Spleen (tissue), 11 donors: Measurements from ENCODE around the gene STIM1. TPM values are rescaled to one million over a fixed set of nuclear protein-coding genes. Genes with fewer than 3 reads are reported as not detected.
"Not testable (repeated sequence)": the region's sequence is repeated elsewhere in the genome, so short reads cannot be mapped to it uniquely, and the experiment has no call there.

ENCODE experiments used
- DNase-seq: peaks from one replicate; pipeline ENCODE4 v3.0.0-alpha.2; 2020
- H3K27ac ChIP-seq, 8 donors: fragments of 200-600 bp; sonication (generic) in 7 of 8; 1 replicate in 4 of 8; 2 replicates in 4 of 8; pipeline versions ENCODE4 v1.5.0 to v1.8.0; 2016 to 2021; ENCODE audit warnings: inconsistent platforms in 4 of 8, mild to moderate bottlenecking in 4 of 8, moderate library complexity in 1 of 8
- H3K27me3 ChIP-seq, 7 donors: fragments of 200-600 bp; sonication (generic) in 6 of 7; replicated peaks in 1 of 7; 1 replicate in 4 of 7; 2 replicates in 3 of 7; pipeline versions ENCODE4 v1.5.0 to v1.8.0; 2016 to 2021; ENCODE audit warnings: inconsistent platforms in 3 of 7, mild to moderate bottlenecking in 1 of 7
- H3K36me3 ChIP-seq, 6 donors: fragments of 200-600 bp; sonication (generic) in 5 of 6; 1 replicate in 4 of 6; 2 replicates in 2 of 6; pipeline versions ENCODE4 v1.5.0 to v1.8.0; 2016 to 2021; ENCODE audit warnings: inconsistent platforms in 2 of 6
- H3K4me1 ChIP-seq, 6 donors: fragments of 200-600 bp; sonication (generic) in 5 of 6; 1 replicate in 3 of 6; 2 replicates in 3 of 6; pipeline versions ENCODE4 v1.5.0 to v1.8.0; 2016 to 2021; ENCODE audit warnings: inconsistent platforms in 3 of 6
- H3K4me3 ChIP-seq, 8 donors: fragments of 200-600 bp; sonication (generic) in 7 of 8; 1 replicate in 4 of 8; 2 replicates in 4 of 8; pipeline versions ENCODE4 v1.5.0 to v1.8.0; 2016 to 2021; ENCODE audit warnings: inconsistent platforms in 4 of 8, mild to moderate bottlenecking in 4 of 8, moderate library complexity in 2 of 8
- H3K9me3 ChIP-seq, 8 donors: fragments of 200-600 bp; sonication (generic) in 7 of 8; 1 replicate in 4 of 8; 2 replicates in 4 of 8; pipeline versions ENCODE4 v1.5.0 to v1.8.0; 2016 to 2021; ENCODE audit warnings: inconsistent platforms in 4 of 8
- CTCF ChIP-seq, 11 experiments: fragments of 200-600 bp in 7 of 11; fragments of 450-650 bp in 4 of 11; sonication (generic) in 4 of 11; IDR thresholded peaks in 8 of 11; conservative IDR thresholded peaks in 3 of 11; 1 replicate in 7 of 11; 2 replicates in 4 of 11; pipeline versions ENCODE4 v1.4.0 to v1.8.0; 2016 to 2021; ENCODE audit warnings: antibody characterized with exemption in 11 of 11, inconsistent platforms in 4 of 11, mild to moderate bottlenecking in 1 of 11
- POLR2A ChIP-seq, 3 donors: fragments of 450-650 bp; IDR thresholded peaks; one replicate each; pipeline ENCODE4 v1.5.1; 2017; ENCODE audit warnings: antibody characterized with exemption in 3 of 3, mild to moderate bottlenecking in 1 of 3
- POLR2AphosphoS5 ChIP-seq, 3 donors: sonication (generic); formaldehyde crosslinking; IDR thresholded peaks; one replicate each; pipeline ENCODE4 v1.5.1; 2017; ENCODE audit warnings: antibody characterized with exemption in 3 of 3
- WGBS, 5 donors: extraction: QIAGEN DNeasy Blood & Tissue Kit in 3 of 5; methylation state at CpG; one replicate each; pipeline versions ENCODE4 v1.1.5 to v1.1.7; 2013 to 2018; 5-methylcytosine and 5-hydroxymethylcytosine counted together
- intact Hi-C: fragments of 100-400 bp; cut with DNase I; formaldehyde crosslinking; loops from one replicate; pipeline ENCODE4 v1.15.0; 2023; ENCODE audit warnings: low total_unique reads
- polyA plus RNA-seq, 3 donors: library from polyadenylated mRNA; stranded (reverse); fragments of 200-250 nt; gene quantifications; one replicate each; pipeline ENCODE4 v1.2.1, GENCODE V29; 2013
- total RNA-seq, 7 donors: library from RNA; depleted of rRNA in 3 of 7; stranded (reverse); fragments of >200 nt in 3 of 7; fragmentation: NEBNext Ultra II Directional in 4 of 7; extraction: Animal tissue kit (Norgen Biotek cat#: 25700) in 4 of 7; gene quantifications; one replicate each; pipeline versions ENCODE4 v1.1.0 to v1.2.1, GENCODE V29; 2016 to 2021
- donor health status: healthy with polysubstance abuse.
- donor health status: DM: no; HTN: no; CAD: no; lungs with moderate emphysema.
- donor health status: DM: no; HTN: no; CAD: no.
- donor health status: Bipolar disorder and iron deficiency.
- donor health status: healthy.
- donor health status: DM: no; HTN: no; CAD: no.
- donor health status: DM: yes; HTN: yes; CAD: no.

Gene STIM1
- total and polyA plus RNA-seq, 10 donors = 13.0 to 85.2 (median 58.0) TPM

- peaks cover 4 to 23% (median 12%) of the 10 kb centered on the region in 6 donors for H3K4me1 ChIP-seq
- intact Hi-C loops = no loop called here
- H3K9me3 ChIP-seq = no peaks in the 10 kb centered on the region
- no peak overlapping the region for H3K4me3 ChIP-seq
- H3K27ac ChIP-seq = no peak overlapping the region
- TF ChIP-seq CTCF (IDR thresholded peaks at IDR 0.05 in 8 of 11, conservative IDR thresholded peaks at IDR 0.05 in 3 of 11) = no peak
- no peak for TF ChIP-seq POLR2A (IDR thresholded peaks at IDR 0.05)
- TF ChIP-seq POLR2AphosphoS5 (IDR thresholded peaks at IDR 0.05) = no peak
- H3K27me3 ChIP-seq = no peaks in the 10 kb centered on the region
- WGBS, 5 donors = 90 to 96% (median 94%) methylated on average over 1 of the region's 1 CpG
- DNase-seq = no peak
- H3K36me3 ChIP-seq = peaks cover 0 to 9% (median 0%) of the 10 kb centered on the region in 6 donors
Measured at GRCh38 chr11:3809624-3809928, 45.9 kb upstream of the STIM1 start.

DNA sequence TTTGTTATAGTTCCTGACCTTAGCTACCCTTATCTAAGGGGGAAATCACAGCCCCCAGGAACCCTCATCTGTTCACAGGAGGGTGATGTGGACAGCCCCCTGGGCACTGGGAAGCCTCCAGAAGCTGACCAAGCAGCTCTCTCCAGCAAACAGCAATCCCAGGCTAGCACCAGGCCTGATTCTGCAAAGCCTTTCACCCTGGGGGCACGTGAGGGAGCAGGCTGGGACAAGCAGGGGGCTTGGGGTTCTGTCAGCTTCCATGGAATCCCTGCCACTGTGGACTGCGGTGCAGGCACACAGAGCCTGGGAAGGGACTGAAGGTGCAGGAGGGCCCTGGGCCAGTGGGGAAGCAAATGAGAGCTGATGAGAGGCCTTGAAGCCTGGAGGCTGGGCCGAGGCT lies 45.0 kb upstream of the STIM1 start:
- intact Hi-C loops = no loop called here
- H3K27ac ChIP-seq = no peak overlapping the region
- 90 to 99% (median 93%) methylated on average over 3 of the region's 3 CpGs for WGBS, 5 donors
- peaks cover 0 to 9% (median 0%) of the 10 kb centered on the region in 6 donors for H3K36me3 ChIP-seq
- H3K4me1 ChIP-seq = peaks cover 4 to 23% (median 12%) of the 10 kb centered on the region in 6 donors
- H3K27me3 ChIP-seq = no peaks in the 10 kb centered on the region
- DNase-seq = peak; percentile 63
- no peak overlapping the region for H3K4me3 ChIP-seq
- no peak for TF ChIP-seq POLR2A (IDR thresholded peaks at IDR 0.05)
- TF ChIP-seq CTCF (IDR thresholded peaks at IDR 0.05 in 8 of 11, conservative IDR thresholded peaks at IDR 0.05 in 3 of 11) = no peak
- no peak for TF ChIP-seq POLR2AphosphoS5 (IDR thresholded peaks at IDR 0.05)
- H3K9me3 ChIP-seq = no peaks in the 10 kb centered on the region

DNA sequence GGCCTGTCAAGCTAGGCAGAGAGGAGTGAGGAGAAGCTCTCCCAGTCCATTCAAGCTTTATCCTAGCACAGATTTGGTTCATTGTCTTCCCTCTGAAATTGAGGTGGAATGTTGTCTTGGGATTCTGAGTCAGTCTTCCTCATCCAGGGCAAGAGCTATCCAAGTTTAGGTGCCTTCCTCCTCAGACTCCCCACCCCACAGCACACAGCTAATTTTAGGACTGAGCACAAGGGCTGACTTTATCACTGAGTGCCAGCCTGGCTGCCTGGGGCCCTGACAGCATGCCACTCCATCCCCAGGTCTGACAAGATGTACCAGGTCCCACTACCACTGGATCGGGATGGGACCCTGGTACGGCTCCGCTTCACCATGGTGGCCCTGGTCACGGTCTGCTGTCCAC lies 44.5 kb upstream of the STIM1 start:
- Histone ChIP-seq H3K9me3 (no peaks in the 10 kb centered on the region), H3K4me3 (no peak overlapping the region), H3K36me3 (peaks cover 0 to 9% (median 0%) of the 10 kb centered on the region in 6 donors), H3K27ac (no peak overlapping the region), H3K27me3 (no peaks in the 10 kb centered on the region), H3K4me1 (peaks cover 4 to 23% (median 12%) of the 10 kb centered on the region in 6 donors)
- WGBS, 5 donors = 94 to 99% (median 97%) methylated on average over 4 of the region's 4 CpGs
- intact Hi-C loops = no loop called here
- DNase-seq = peak; percentile 70
- TF ChIP-seq POLR2AphosphoS5 (IDR thresholded peaks at IDR 0.05) = no peak
- TF ChIP-seq POLR2A (IDR thresholded peaks at IDR 0.05) = no peak
- no peak for TF ChIP-seq CTCF (IDR thresholded peaks at IDR 0.05 in 8 of 11, conservative IDR thresholded peaks at IDR 0.05 in 3 of 11)

- H3K27ac ChIP-seq, H3K9me3 ChIP-seq, H3K36me3 ChIP-seq, intact Hi-C loops, H3K4me1 ChIP-seq, H3K4me3 ChIP-seq, H3K27me3 ChIP-seq: not testable (repeated sequence)
- 93 to 96% (median 94%) methylated on average over 5 of the region's 5 CpGs for WGBS, 5 donors
- DNase-seq = peak; percentile 6
Measured at GRCh38 chr11:3814832-3815231, 40.6 kb upstream of the STIM1 start.

DNA sequence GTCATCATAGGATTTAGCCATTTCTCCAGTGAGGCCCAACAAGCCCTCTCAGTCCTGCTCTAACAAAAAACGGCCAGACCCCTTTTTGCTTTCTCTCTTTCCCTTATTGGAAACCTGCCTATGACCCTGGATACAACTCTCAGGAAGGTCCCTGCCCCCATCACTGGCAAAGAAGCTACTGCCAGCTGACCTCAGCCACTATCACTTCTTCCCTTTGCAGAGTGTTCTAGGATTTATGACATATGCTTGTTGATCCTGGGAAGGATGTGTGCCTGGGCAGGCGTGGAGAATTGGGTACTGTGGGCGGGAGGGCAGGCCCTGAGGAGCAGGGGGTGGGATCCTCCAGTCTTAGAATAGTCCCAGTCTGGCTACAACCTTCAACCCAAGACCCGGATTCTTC lies 39.6 kb upstream of the STIM1 start:
- 81 to 91% (median 85%) methylated on average over 4 of the region's 4 CpGs for WGBS, 5 donors
- H3K36me3 ChIP-seq = peaks cover 0 to 9% (median 0%) of the 10 kb centered on the region in 6 donors
- no peak overlapping the region for H3K27ac ChIP-seq
- peak; percentile 37 for DNase-seq
- no peak overlapping the region for H3K4me3 ChIP-seq
- H3K27me3 ChIP-seq = no peaks in the 10 kb centered on the region
- no peaks in the 10 kb centered on the region for H3K4me1 ChIP-seq
- H3K9me3 ChIP-seq = no peaks in the 10 kb centered on the region
- TF ChIP-seq CTCF (IDR thresholded peaks at IDR 0.05 in 8 of 11, conservative IDR thresholded peaks at IDR 0.05 in 3 of 11) = no peak
- no peak for TF ChIP-seq POLR2AphosphoS5 (IDR thresholded peaks at IDR 0.05)
- intact Hi-C loops = no loop called here
